ENCODE results near the gene ATP2A2.
"Not testable (repeated sequence)": the region's sequence is repeated elsewhere in the genome, so short reads cannot be mapped to it uniquely, and the experiment has no call there.

Gene ATP2A2

DNA sequence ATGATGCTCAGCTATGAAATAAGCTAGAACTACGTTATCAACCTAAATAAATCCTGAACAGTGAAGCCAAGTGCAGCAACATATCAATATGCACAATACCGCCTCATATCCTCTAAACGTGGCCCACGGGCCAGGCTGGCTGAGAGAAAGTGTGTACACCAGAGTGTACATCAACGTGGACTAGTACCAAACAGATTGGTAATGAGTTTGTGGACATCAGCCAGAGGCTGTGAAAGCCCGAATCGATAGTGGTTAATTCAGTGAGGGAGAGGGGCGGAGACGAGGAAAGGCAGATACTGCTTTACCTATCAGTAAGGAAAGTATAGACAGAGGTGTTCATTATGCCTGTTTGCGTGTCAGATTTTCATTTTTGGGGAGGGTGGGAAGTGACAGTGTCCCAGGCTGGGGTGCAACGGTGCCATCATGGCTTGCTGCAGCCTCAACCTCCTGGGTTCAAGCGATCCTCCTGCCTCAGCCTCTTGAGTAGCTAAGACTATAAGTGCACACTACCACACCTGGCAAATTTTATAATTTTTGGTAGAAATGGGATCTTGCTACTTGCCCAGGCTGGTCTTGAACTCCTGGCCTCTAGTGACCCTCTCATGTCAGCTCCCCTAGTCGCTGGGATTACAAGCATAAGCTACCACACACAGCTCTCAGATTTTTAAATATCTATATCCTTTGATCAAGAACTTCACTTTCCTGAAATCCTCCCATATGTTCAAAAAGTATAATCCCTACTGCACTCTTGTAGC is 72.3 kb downstream of the ATP2A2 start:
- DNase-seq (ENCODE audit: low read depth): no peak
- in situ Hi-C loops (cut with HindIII; ENCODE audit: low sequenced_read_pairs): no loop called here
- H3K4me3 ChIP-seq (ENCODE audit: low read depth, low read length): no peak overlapping the region
- TF ChIP-seq, protein P1, sequence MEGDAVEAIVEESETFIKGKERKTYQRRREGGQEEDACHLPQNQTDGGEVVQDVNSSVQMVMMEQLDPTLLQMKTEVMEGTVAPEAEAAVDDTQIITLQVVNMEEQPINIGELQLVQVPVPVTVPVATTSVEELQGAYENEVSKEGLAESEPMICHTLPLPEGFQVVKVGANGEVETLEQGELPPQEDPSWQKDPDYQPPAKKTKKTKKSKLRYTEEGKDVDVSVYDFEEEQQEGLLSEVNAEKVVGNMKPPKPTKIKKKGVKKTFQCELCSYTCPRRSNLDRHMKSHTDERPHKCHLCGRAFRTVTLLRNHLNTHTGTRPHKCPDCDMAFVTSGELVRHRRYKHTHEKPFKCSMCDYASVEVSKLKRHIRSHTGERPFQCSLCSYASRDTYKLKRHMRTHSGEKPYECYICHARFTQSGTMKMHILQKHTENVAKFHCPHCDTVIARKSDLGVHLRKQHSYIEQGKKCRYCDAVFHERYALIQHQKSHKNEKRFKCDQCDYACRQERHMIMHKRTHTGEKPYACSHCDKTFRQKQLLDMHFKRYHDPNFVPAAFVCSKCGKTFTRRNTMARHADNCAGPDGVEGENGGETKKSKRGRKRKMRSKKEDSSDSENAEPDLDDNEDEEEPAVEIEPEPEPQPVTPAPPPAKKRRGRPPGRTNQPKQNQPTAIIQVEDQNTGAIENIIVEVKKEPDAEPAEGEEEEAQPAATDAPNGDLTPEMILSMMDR (IDR thresholded peaks at IDR 0.05; ENCODE audit: low read depth, low read length, missing control alignments): no peak

DNA sequence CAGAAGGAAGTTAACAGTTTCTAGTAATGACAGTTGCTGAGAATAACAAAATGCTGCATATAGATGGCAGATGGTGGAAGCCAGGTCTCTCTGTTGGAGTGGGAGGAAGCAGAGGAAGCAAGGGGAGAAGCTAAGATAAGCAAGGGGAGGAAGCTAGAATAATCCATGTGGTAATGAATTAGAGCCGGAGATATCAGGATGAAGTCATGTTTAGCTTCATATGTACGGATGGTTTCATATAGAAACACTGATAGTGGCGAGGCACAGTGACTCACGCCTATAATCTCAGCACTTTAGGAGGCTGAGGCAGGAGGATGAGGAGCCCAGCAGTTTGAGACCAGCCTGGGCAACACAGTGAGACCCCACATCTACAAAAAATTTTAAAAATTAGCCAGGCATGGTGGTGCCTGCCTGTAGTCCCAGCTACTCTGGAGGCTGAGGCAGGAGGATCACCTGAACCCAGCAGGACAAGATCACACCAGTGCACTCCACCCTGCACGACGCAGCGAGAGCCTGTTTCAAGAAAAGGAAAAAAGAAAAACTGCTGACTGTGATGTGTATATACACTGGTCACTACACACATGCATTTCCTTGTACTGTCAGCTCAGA is 73.2 kb downstream of the ATP2A2 start:
- in situ Hi-C loops (cut with HindIII; ENCODE audit: low sequenced_read_pairs): no loop called here
- TF ChIP-seq, protein P1 (IDR thresholded peaks at IDR 0.05; ENCODE audit: low read depth, low read length, missing control alignments): no peak
- no peak for DNase-seq (ENCODE audit: low read depth)
- H3K4me3 ChIP-seq (ENCODE audit: low read depth, low read length): no peak overlapping the region

DNA sequence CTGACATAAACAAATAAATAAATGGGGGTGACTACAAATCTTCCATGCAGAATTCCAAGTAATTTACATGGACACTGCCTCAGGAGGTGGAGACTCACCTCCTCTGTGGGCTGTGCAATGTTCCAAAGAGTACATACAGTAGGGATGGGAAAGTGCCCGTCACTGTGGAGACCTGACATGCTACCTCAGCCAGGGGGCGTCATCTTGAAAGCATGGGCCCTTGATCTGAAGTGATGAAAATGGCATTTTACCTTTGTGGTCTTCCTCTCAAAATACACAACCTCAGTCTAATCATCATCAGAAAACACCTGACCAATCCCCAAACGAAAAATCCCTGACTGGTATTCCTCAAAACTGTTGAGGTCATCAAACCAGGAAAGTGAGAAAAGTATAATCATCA is 74.0 kb downstream of the ATP2A2 start:
- no peak for DNase-seq (ENCODE audit: low read depth)
- in situ Hi-C loops (cut with HindIII; ENCODE audit: low sequenced_read_pairs): no loop called here
- H3K4me3 ChIP-seq (ENCODE audit: low read depth, low read length): no peak overlapping the region
- TF ChIP-seq, protein P1 (IDR thresholded peaks at IDR 0.05; ENCODE audit: low read depth, low read length, missing control alignments): peak; percentile 51

DNA sequence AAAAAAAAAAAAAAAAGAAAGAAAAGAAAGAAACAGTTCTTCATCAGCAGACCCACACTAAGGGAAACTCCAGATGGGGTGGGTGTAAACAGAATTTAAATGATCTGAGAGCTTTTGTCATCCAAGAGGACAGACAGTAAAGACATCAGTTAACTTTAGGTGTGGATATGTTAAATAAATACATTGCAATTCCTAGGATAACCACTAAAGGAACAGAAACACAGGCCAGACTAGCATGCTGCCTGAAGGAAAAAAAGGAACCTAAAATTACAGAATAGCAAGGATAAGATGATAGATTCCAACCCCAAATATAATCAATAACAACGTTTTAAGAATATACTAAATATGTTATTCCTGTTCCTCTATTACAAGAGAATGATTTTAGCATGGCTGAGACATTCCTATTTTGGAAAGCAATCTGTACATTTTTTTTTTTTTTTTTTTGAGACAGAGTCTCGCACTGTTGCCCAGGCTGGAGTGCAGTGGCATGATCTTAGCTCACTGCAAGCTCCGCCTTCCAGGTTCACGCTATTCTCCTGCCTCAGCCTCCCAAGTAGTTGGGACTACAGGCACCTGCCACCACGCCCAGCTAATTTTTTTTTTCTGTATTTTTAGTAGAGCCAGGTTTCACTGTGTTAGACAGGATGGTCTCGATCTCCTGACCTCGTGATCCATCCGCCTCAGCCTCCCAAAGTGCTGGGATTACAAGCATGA is 77.5 kb downstream of the ATP2A2 start:
- in situ Hi-C loops (cut with HindIII; ENCODE audit: low sequenced_read_pairs); H3K4me3 ChIP-seq (ENCODE audit: low read depth, low read length); DNase-seq (ENCODE audit: low read depth): not testable (repeated sequence)
- TF ChIP-seq, protein P1 (IDR thresholded peaks at IDR 0.05; ENCODE audit: low read depth, low read length, missing control alignments): peak; percentile 35

DNA sequence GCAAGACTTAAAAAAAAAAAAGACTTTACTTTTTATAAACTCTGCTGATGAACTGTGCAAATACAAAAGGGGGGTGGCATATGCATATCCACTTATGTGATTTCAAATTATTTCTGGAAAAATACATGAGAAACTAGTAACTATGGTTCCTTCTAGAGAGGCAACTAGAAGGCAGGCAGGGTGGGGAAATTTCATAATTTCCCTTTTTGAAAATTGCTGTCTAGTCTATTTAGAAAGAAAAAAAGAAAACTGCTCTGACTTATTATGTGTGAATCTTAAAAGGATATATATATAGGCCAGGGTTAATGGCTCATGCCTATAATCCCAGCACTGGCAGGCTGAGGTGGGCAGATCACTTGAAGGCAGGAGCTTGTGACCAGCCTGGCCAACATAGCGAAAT is 80.2 kb downstream of the ATP2A2 start:
- in situ Hi-C loops (cut with HindIII; ENCODE audit: low sequenced_read_pairs): no loop called here
- TF ChIP-seq, protein P1 (IDR thresholded peaks at IDR 0.05; ENCODE audit: low read depth, low read length, missing control alignments): no peak
- no peak for DNase-seq (ENCODE audit: low read depth)
- H3K4me3 ChIP-seq (ENCODE audit: low read depth, low read length): no peak overlapping the region

DNA sequence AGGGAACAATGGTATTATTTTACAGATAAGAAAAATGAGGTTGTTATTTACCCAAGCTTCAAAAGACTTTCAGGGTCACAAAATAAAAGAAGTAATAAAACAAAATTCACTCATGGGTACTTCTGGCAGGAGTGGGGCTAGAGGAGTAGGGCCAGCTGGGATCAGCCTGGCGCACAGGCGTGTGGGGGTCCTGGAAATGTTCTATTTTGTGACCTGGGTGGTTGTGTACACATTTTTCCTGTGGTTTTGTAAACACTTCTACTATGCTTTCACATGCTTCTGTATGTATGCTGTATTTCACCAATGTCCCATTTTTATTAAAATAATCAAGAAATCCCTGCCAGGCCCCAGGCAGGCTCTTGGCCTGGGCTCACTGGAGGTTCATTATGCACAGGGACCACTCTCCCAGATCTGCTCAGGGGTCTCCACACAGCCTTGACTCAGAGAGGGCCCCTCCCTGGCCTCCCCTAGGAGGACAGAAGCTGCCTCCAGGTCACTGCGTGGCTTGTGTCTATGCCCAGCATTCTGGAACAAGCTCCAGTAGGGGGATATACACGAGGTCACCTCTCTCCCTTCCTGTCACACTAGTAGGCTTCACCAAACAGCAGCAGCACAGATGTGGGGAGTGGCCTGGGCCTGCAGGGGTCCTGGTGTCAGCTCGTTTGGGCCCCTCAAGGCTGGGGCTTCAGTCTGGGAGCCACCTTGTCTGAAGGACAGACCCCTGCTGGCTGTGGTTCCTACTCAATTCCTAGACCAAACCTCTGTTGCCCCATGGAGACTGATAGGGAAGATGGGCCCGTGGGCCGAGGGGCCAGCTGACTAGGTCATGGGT is 84.7 kb downstream of the ATP2A2 start:
- no peak for DNase-seq (ENCODE audit: low read depth)
- TF ChIP-seq, protein P1 (IDR thresholded peaks at IDR 0.05; ENCODE audit: low read depth, low read length, missing control alignments): no peak
- H3K4me3 ChIP-seq (ENCODE audit: low read depth, low read length): no peak overlapping the region
- in situ Hi-C loops (cut with HindIII; ENCODE audit: low sequenced_read_pairs): no loop called here

All from astrocyte of the cerebellum (primary cell).